Activated CD4-positive, alpha-beta T cell treated with anti-CD3 and anti-CD28 coated beads, Interleukin-2, amount 50 U/mL, for 48 hours (primary cell): ENCODE data around the gene ZNF19.

Source experiments
- DNase-seq, 2 experiments: peaks; one replicate each; pipeline ENCODE4 v3.0.0-alpha.2; 2020

Gene ZNF19

GRCh38 chr16:71489122-71489521 lies at the start of gene ZNF19:
Gene ZNF19 (minus strand): TSS chr16:71489324. CDS start chr16:71482114, 7,210 bp downstream.
- DNase-seq, result no peak

GRCh38 chr16:71537643-71538042 lies 48.5 kb upstream of the ZNF19 start:
- DNase-seq, result peak; percentile 36 to 52

GRCh38 chr16:71536752-71537499 lies 47.8 kb upstream of the ZNF19 start:
- DNase-seq, result no peak

- no peak for DNase-seq
Measured at GRCh38 chr16:71532366-71532765, 43.2 kb upstream of the ZNF19 start.

- DNase-seq, result no peak
Measured at GRCh38 chr16:71528863-71529262, 39.7 kb upstream of the ZNF19 start.

GRCh38 chr16:71528257-71528656 lies 39.1 kb upstream of the ZNF19 start:
- no peak for DNase-seq

GRCh38 chr16:71526111-71526631 lies 37.0 kb upstream of the ZNF19 start, which contains the start of gene CHST4:
Gene CHST4 (plus strand): TSS chr16:71526426. CDS start chr16:71536678, 10,252 bp downstream.
- DNase-seq, result peak in 1 of 2 experiments; percentile 4

- no peak for DNase-seq
Measured at GRCh38 chr16:71524566-71525553, 35.7 kb upstream of the ZNF19 start.

GRCh38 chr16:71520550-71520949 lies 31.4 kb upstream of the ZNF19 start:
- DNase-seq, result no peak

- DNase-seq, result no peak
Measured at GRCh38 chr16:71515026-71515425, 25.9 kb upstream of the ZNF19 start.

- no peak for DNase-seq
Measured at GRCh38 chr16:71514476-71514875, 25.4 kb upstream of the ZNF19 start.

GRCh38 chr16:71513302-71513701 lies 24.2 kb upstream of the ZNF19 start:
- no peak for DNase-seq

- DNase-seq, result no peak
Measured at GRCh38 chr16:71507061-71507460, 17.9 kb upstream of the ZNF19 start.

- DNase-seq, result no peak
Measured at GRCh38 chr16:71504901-71505300, 15.8 kb upstream of the ZNF19 start.

- peak; percentile 10 to 27 for DNase-seq
Measured at GRCh38 chr16:71504051-71504450, 14.9 kb upstream of the ZNF19 start.

GRCh38 chr16:71501547-71501946 lies 12.4 kb upstream of the ZNF19 start:
- no peak for DNase-seq

GRCh38 chr16:71500964-71501363 lies 11.8 kb upstream of the ZNF19 start:
- no peak for DNase-seq

GRCh38 chr16:71499775-71500364 lies 10.7 kb upstream of the ZNF19 start:
- peak; percentile 25 to 39 for DNase-seq

- DNase-seq, result no peak
Measured at GRCh38 chr16:71498031-71498430, 8.9 kb upstream of the ZNF19 start.

- DNase-seq, result no peak
Measured at GRCh38 chr16:71493213-71493612, 4.1 kb upstream of the ZNF19 start.

GRCh38 chr16:71492786-71493185 lies 3.7 kb upstream of the ZNF19 start:
- DNase-seq, result no peak

- no peak for DNase-seq
Measured at GRCh38 chr16:71491054-71491453, 1.9 kb upstream of the ZNF19 start.

GRCh38 chr16:71490361-71490760 lies 1.2 kb upstream of the ZNF19 start:
- no peak for DNase-seq
